Stomach (tissue), 4 donors: ENCODE data around the gene PRRG4.

Experiments
- CTCF ChIP-seq, 7 experiments: fragments of 450-650 bp in 4 of 7; fragments of 200-600 bp in 3 of 7; sonication (generic) in 3 of 7; IDR thresholded peaks; one replicate each; pipeline ENCODE4 v1.5.1; 2016 to 2019; ENCODE audit warnings: antibody characterized with exemption in 7 of 7, control low read depth in 2 of 7, mild to moderate bottlenecking in 1 of 7
- POLR2A ChIP-seq, 4 donors: fragments of 450-650 bp; IDR thresholded peaks; one replicate each; pipeline ENCODE4 v1.6.1; 2016; ENCODE audit warnings: antibody characterized with exemption in 4 of 4, control low read depth in 2 of 4, mild to moderate bottlenecking in 1 of 4, moderate library complexity in 1 of 4

GRCh38 chr11:32817852-32818183 is 11.9 kb upstream of the PRRG4 start:
- TF ChIP-seq POLR2A (IDR thresholded peaks at IDR 0.05), result no peak
- no peak for TF ChIP-seq CTCF (IDR thresholded peaks at IDR 0.05)
